ENCODE measurements around the gene TMC8. TPM values are rescaled to one million over a fixed set of nuclear protein-coding genes. Genes with fewer than 3 reads are reported as not detected.
A peak's percentile ranks its signal among the peaks of the same experiment; 100 is the strongest.

TMC8 gene
- polyA plus RNA-seq, 6 donors from 2014 or later = 26.2 to 103 (median 55.2) TPM

GRCh38 chr17:78104540-78104941 is 26.0 kb upstream of the TMC8 start:
- H3K36me3 Mint-ChIP-seq = peaks cover 16 to 17% of the 10 kb centered on the region in 2 donors
- no peak for ATAC-seq (ENCODE audit: low read depth in 2 of 2)

GRCh38 chr17:78105101-78105500 is 25.5 kb upstream of the TMC8 start:
- Mint-ChIP-seq H3K9me3 (no peaks in the 10 kb centered on the region), H3K4me3 (no peak overlapping the region), H3K27me3 (no peaks in the 10 kb centered on the region), H3K36me3 (peaks cover 11 to 17% of the 10 kb centered on the region in 2 donors), H3K4me1 (peaks cover 0 to 3% (median 0%) of the 10 kb centered on the region in 3 donors), H3K27ac (no peak overlapping the region)
- ATAC-seq (ENCODE audit: low read depth in 2 of 2) (no peak), DNase-seq (no peak)

More at GRCh38 chr17:78104540-78104941, 26.0 kb upstream of the TMC8 start:
- no peak for DNase-seq
- H3K27me3 Mint-ChIP-seq = no peaks in the 10 kb centered on the region
- H3K9me3 Mint-ChIP-seq = no peaks in the 10 kb centered on the region
- no peak overlapping the region for H3K27ac Mint-ChIP-seq
- peaks cover 0 to 2% (median 0%) of the 10 kb centered on the region in 3 donors for H3K4me1 Mint-ChIP-seq
- H3K4me3 Mint-ChIP-seq = no peak overlapping the region

GRCh38 chr17:78105551-78105950 is 25.0 kb upstream of the TMC8 start:
- H3K4me1 Mint-ChIP-seq = peaks cover 0 to 4% (median under 1%) of the 10 kb centered on the region in 3 donors
- no peak for DNase-seq
- no peaks in the 10 kb centered on the region for H3K27me3 Mint-ChIP-seq
- no peak overlapping the region for H3K27ac Mint-ChIP-seq
- H3K9me3 Mint-ChIP-seq = no peaks in the 10 kb centered on the region
- H3K36me3 Mint-ChIP-seq = peaks cover 9 to 17% of the 10 kb centered on the region in 2 donors
- no peak for ATAC-seq (ENCODE audit: low read depth in 2 of 2)
- H3K4me3 Mint-ChIP-seq = no peak overlapping the region

- H3K4me1 Mint-ChIP-seq = peaks cover 0 to 4% (median 3%) of the 10 kb centered on the region in 3 donors
- no peaks in the 10 kb centered on the region for H3K9me3 Mint-ChIP-seq
- H3K36me3 Mint-ChIP-seq = peaks cover 6 to 15% of the 10 kb centered on the region in 2 donors
- H3K4me3 Mint-ChIP-seq = no peak overlapping the region
- no peak overlapping the region for H3K27ac Mint-ChIP-seq
- DNase-seq (no peak), ATAC-seq (ENCODE audit: low read depth in 2 of 2) (no peak)
- H3K27me3 Mint-ChIP-seq = no peaks in the 10 kb centered on the region
Observed at GRCh38 chr17:78106211-78106610, 24.4 kb upstream of the TMC8 start.

GRCh38 chr17:78107457-78107856 is 23.1 kb upstream of the TMC8 start:
- Mint-ChIP-seq H3K4me3 (no peak overlapping the region), H3K4me1 (peaks cover 2 to 5% (median 5%) of the 10 kb centered on the region in 3 donors), H3K36me3 (peaks cover 0 to 12% of the 10 kb centered on the region in 2 donors), H3K9me3 (no peaks in the 10 kb centered on the region), H3K27ac (peak overlapping the region in 4 of 6 donors; percentile 39 to 86 (median 58)), H3K27me3 (no peaks in the 10 kb centered on the region)
- no peak for ATAC-seq (ENCODE audit: low read depth in 2 of 2)
- DNase-seq = no peak

- Mint-ChIP-seq H3K27me3 (no peaks in the 10 kb centered on the region), H3K36me3 (peaks cover 0 to 16% of the 10 kb centered on the region in 2 donors), H3K4me1 (peaks cover 7 to 12% (median 9%) of the 10 kb centered on the region in 3 donors), H3K4me3 (peak overlapping the region in 1 of 8 donors; percentile 30), H3K9me3 (no peaks in the 10 kb centered on the region), H3K27ac (peak overlapping the region in 5 of 6 donors; percentile 19 to 86 (median 53))
- no peak for ATAC-seq (ENCODE audit: low read depth in 2 of 2)
- DNase-seq = no peak
Observed at GRCh38 chr17:78107976-78108725, 22.4 kb upstream of the TMC8 start.

- H3K36me3 Mint-ChIP-seq = peaks cover 6 to 16% of the 10 kb centered on the region in 2 donors
- ATAC-seq (ENCODE audit: low read depth in 2 of 2) = no peak
- H3K4me1 Mint-ChIP-seq = peaks cover 9 to 19% (median 17%) of the 10 kb centered on the region in 3 donors
- H3K4me3 Mint-ChIP-seq = peak overlapping the region in 1 of 8 donors; percentile 43
- no peaks in the 10 kb centered on the region for H3K9me3 Mint-ChIP-seq
- peak overlapping the region in 3 of 6 donors; percentile 53 to 72 (median 72) for H3K27ac Mint-ChIP-seq
- no peak for DNase-seq
- H3K27me3 Mint-ChIP-seq = no peaks in the 10 kb centered on the region
Observed at GRCh38 chr17:78108726-78109488, 21.7 kb upstream of the TMC8 start.

GRCh38 chr17:78109489-78109761 is 21.1 kb upstream of the TMC8 start:
- Mint-ChIP-seq H3K36me3 (peaks cover 6 to 18% of the 10 kb centered on the region in 2 donors), H3K27me3 (no peaks in the 10 kb centered on the region), H3K4me1 (peaks cover 14 to 24% (median 22%) of the 10 kb centered on the region in 3 donors), H3K9me3 (no peaks in the 10 kb centered on the region), H3K4me3 (no peak overlapping the region), H3K27ac (no peak overlapping the region)
- no peak for DNase-seq
- no peak for ATAC-seq (ENCODE audit: low read depth in 2 of 2)

GRCh38 chr17:78110363-78111015 is 20.1 kb upstream of the TMC8 start:
- peaks cover 6 to 20% of the 10 kb centered on the region in 2 donors for H3K36me3 Mint-ChIP-seq
- H3K9me3 Mint-ChIP-seq = no peaks in the 10 kb centered on the region
- H3K27ac Mint-ChIP-seq = peak overlapping the region in 4 of 6 donors; percentile 26 to 81 (median 61)
- H3K27me3 Mint-ChIP-seq = no peaks in the 10 kb centered on the region
- H3K4me1 Mint-ChIP-seq = peaks cover 15 to 28% (median 23%) of the 10 kb centered on the region in 3 donors
- no peak for DNase-seq
- no peak overlapping the region for H3K4me3 Mint-ChIP-seq
- no peak for ATAC-seq (ENCODE audit: low read depth in 2 of 2)

GRCh38 chr17:78111016-78111726 is 19.4 kb upstream of the TMC8 start:
- no peak for DNase-seq
- peaks cover 15 to 28% (median 23%) of the 10 kb centered on the region in 3 donors for H3K4me1 Mint-ChIP-seq
- H3K27ac Mint-ChIP-seq = peak overlapping the region; percentile 39 to 62 (median 52)
- H3K27me3 Mint-ChIP-seq = no peaks in the 10 kb centered on the region
- H3K36me3 Mint-ChIP-seq = peaks cover 6 to 20% of the 10 kb centered on the region in 2 donors
- ATAC-seq (ENCODE audit: low read depth in 2 of 2) = no peak
- H3K9me3 Mint-ChIP-seq = no peaks in the 10 kb centered on the region
- H3K4me3 Mint-ChIP-seq = no peak overlapping the region

GRCh38 chr17:78111727-78112517 is 18.6 kb upstream of the TMC8 start:
- peaks cover 15 to 28% (median 23%) of the 10 kb centered on the region in 3 donors for H3K4me1 Mint-ChIP-seq
- no peak overlapping the region for H3K4me3 Mint-ChIP-seq
- no peaks in the 10 kb centered on the region for H3K9me3 Mint-ChIP-seq
- ATAC-seq (ENCODE audit: low read depth in 2 of 2) (peak in 1 of 2 donors; percentile 6), DNase-seq (no peak)
- H3K36me3 Mint-ChIP-seq = peaks cover 6 to 20% of the 10 kb centered on the region in 2 donors
- peak overlapping the region in 5 of 6 donors; percentile 70 to 97 (median 96) for H3K27ac Mint-ChIP-seq
- H3K27me3 Mint-ChIP-seq = no peaks in the 10 kb centered on the region

Measured in naive B cell (primary cell).